GM19238 (cell line): ENCODE results near the gene WFIKKN1.

Experiments used
- DNase-seq: peaks from one replicate; pipeline ENCODE4 v3.0.0; 2011; ENCODE audit warnings: low spot score; ENCODE audit not compliant: insufficient read length

The WFIKKN1 gene

DNA sequence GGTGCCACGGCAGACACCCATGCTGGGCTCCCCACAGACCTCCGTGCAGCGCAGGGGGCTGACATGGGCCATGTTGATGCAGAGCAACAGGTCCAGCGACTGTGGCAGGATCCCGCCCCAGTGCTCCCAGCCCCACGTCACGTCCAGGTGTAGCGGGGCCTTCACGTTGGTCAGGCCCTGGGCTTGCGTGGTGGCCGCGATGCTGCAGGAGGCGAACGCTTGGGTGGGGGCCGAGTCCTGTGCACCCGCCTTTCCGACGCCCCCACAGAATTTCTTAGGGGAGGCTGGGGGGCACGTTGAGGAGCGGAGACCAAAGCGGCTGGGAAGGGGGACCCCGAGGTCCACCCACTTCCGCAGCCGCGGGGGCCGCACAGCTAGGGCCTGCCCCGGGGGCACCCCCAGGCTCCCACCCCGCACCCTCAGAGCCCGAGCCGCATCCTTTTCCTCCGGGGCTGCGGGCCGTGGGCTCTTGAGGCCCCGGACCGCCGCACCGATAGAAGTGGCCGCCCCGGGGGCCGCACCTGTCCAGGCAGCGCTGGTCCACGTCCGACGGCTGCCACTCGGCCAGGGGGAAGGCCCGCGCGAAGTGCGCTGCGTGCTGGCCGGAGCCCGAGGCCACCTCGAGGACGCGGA lies 4.9 kb downstream of the WFIKKN1 start:
- no peak for DNase-seq

DNA sequence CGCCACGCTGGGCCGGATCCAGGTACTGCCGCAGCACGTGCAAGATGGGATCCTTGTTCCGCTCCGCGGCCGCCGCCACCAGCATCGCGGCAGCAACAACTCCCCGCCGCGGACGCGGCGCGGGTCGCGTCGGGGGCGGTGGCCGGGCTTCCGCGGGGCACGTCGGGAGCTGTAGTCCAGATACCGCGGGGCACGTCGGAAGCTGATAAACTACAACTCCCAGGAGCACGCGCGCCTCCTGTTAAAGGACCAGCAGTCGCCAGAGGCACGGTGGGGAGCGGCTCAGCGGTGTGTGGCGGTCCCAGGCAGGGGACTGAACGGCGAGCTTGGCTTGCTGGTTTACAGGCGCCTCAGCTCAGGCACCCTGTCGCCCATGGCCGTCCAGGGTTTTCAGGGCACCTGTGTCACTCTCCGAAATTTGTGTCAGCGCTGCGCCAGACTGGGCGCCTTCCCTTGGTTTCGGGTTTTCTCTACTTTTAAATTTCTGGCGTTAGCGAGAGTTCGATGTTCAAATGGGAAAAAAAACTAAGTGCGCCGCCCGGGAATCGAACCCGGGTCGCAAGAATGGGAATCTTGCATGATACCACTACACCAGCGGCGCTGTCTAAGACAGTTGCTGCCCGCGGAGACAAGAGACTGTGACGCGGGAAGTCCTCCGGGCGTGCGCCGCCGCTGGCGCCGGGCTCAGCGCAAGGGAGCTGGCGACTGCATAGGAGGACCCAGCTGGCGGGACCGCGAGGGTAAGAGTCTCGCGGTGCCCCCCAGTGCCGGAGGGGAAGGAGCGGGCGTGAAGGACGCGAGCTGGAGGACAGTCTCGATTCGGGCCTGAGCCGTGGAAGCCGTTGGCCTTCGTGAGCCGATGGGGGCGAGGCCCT lies 5.7 kb downstream of the WFIKKN1 start, which contains the start of gene METTL26:
METTL26 (minus strand) TSS at position 100 of the 875 bp plus-strand sequence; CDS start at position 85, 15 bp downstream.
- peak; percentile 99 for DNase-seq

DNA sequence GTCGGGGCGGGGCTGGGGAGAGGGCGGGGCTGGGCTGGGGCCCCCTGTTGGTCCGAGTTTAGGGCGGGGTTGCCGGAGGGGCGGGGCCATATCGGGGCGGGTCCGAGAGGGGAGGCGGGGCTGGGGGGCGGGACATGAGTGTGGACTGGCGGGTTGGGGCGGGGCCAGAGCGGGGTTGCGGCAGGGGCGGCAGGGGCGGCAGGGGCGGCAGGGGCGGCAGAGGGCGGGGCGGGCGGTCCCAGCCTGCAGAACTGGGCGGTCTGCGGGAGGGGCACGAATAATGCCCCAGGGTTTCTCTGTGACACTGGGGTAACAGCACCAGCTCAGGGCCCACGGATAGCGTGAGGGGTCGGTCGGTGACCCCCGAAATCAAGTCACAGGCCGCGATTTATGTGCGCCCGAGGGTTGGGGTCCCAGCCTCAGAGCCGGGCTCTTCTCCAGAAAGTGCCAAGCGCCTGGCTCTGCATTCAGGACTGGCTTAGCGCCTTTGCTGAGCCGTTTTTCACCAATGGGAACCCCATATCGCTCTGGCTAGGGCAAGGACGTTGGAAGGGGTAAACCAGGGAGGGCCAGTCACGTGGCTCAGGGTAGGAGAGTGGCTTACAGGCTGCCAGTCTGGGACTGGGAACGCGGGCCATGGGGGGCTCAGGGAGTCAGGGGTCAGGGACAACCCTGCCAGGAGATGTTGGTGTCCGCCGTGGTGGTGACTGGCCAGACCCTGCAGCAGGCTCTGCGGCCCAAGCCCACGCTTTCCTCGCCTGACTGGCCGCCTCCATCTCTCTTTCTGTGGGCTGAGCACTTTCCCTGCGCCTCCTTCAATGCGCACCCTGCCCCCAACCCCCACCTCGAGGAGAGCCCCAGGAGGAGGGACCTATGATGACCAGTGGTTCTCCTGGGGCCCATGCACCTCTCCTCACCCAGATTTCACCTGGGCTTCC lies 6.6 kb downstream of the WFIKKN1 start:
- DNase-seq: peak; percentile 100

- DNase-seq: no peak
These were observed 7.3 kb downstream of the WFIKKN1 start for GRCh38 chr16:638034-638543.

DNA sequence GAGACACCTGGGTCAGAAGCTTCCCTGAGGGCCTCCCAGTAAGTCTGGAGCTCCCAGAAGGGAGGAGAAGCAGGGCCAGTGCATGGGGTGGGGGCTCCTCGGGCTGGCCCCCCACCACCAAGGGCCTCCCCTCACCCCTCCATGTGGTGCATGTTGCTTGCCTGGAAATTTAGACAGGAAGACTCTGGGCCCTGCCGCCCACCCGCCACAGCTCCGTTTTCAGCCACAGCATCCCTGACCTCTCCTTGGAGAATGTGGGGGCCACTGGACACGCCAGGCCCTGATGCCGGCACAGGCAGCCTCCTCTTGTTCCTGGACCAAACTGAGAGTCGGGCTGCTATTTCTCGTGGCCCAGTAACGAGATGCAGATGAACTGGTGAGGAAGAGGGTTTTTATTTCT lies 8.1 kb downstream of the WFIKKN1 start:
- no peak for DNase-seq

DNA sequence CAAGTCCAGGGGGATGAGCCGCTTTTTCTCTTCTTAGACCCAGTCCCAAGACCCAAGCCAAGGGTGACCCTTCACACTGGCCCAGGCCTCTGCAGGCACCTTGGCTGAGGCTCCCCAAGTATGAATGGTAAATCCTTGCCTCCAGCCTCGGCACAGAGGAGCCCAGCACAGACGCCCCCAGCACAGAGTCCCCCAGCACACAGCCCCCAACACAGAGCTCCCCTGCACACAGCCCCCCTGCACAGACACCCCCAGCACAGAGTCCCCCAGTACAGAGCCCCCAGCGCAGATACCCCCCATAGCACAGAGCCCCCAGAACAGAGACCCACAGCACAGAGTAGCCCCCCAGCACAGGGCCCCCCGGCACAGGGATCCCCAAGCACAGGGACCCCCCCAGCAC lies 9.8 kb downstream of the WFIKKN1 start:
- no peak for DNase-seq

DNA sequence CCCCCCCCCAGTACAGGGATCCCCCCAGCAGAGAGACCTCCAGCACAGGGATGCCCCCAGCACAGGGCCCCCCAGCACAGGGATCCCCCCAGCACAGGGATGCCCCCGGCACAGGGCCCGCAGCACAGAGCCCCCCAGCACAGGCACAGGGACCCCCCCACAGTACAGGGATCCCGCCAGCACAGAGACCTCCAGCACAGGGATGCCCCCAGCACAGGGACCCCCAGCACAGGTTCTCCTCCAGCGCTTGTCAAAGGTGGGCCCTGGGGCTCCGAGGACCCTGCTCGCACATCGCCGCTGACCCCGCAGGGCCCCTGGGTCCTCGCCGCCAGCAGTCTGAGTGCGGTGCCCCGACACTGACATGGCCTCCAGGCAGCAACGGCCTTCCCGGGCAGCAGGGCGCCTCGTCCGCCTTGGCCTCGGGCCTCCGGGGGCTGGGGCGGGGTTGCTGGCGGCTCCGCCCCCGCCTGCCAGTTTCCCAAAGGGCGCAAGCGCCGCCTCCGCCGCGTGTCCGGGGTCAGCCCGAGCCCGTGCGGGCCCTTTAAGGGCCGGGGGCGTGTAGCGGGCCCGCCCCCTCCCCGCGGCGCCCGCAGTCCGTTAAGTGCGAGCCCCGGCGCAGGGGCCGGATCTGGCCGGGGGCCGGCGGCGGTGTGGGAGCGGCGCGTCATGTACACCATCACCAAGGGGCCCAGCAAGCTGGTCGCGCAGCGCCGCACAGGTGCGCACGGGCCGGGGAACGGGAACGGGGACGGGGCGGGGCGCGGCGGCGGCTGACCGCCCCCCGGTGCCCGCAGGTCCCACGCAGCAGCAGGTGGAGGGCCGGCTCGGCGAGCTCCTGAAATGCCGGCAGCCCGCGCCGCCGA lies 10.8 kb downstream of the WFIKKN1 start, which contains the start of gene MCRIP2:
MCRIP2 (plus strand) TSS at position 503 of the 863 bp plus-strand sequence; CDS start at position 667, 164 bp downstream.
- peak; percentile 92 for DNase-seq

- peak; percentile 77 for DNase-seq
These were observed 11.6 kb downstream of the WFIKKN1 start for GRCh38 chr16:642189-643049.

DNA sequence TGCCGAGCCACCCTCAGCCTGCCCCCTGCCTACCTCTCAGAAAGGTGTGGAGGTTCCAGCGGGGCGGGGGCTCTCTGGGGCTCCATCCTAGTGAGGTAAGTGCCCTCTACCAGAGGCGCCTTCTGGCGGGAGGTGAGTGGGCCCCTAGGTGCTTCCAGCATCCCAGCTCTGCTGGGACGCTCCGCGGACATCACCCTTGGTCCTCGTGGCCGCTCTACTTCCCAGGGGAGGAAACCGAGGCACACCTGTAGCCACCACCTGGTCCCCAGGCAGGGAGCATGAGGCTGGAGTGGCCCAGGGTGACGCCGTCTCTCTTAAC lies 12.2 kb downstream of the WFIKKN1 start:
- no peak for DNase-seq

- DNase-seq: no peak
These were observed 13.8 kb downstream of the WFIKKN1 start for GRCh38 chr16:644556-644955.

DNA sequence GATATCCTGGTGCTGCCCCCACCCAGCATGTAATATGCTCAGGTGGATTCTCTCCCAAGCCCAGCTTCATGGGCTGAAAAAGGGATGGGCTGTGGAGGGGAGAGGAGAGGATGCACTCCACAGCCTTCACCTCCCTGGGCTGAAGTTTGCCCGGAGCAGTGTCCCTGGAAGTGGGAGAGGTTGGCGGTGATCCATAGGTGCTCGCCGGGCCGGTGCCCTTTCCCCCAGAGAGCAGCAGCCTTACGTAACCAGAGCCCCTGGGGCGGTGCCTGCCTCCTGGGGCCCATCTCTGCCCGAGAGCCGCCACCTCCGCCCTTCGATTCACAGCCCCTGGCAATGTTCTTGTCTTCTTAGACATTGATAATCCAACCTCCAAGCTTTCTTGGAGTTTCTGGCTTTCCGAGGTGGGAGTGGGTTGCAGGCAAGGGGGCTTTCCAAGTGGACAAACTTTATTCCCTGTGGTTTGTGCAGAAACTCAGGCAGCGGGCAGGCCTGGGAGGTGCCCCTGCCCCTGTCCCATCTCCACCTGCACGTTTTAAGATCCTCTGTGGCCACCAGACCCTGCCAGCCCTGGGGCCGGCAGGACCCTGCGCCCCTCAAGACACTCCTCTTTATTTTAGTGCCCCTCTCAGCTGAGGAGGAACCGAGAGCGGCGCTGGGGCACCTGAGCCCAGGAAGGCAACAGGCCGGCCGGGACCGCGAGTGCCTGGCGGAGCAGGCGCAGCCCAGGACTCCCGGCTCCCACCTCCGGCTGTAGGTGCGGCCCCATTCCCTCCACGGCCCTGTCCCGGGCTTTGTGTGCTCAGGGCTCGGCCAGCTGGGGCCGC lies 15.3 kb downstream of the WFIKKN1 start:
- DNase-seq: no peak

DNA sequence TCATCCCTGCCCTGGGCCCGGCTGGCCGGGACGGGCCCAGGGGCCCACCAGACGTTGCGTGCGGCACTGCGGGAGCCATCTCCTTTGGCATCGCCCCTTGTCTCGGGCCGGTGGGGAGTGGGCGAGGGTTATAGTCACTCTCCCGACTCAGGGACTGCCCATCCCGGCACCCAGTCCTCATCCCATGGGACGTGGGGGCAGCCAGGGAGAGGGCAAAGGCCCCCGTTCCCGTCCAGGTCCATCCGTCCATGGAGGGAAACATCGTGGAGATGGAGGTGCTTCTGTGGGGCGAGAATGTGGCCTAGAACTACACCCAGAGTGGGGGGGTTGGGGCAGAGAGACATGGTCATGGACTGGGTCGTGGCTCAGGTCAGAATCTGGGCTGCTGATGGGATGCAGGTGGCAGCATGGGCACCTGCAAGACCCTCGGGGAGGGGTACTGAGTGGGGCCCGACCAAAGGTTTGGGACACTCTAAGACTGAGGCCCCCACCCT lies 15.9 kb downstream of the WFIKKN1 start:
- no peak for DNase-seq

GRCh38 chr16:647173-647902 lies 16.6 kb downstream of the WFIKKN1 start:
- no peak for DNase-seq

GRCh38 chr16:648071-648780 lies 17.4 kb downstream of the WFIKKN1 start:
- no peak for DNase-seq

DNA sequence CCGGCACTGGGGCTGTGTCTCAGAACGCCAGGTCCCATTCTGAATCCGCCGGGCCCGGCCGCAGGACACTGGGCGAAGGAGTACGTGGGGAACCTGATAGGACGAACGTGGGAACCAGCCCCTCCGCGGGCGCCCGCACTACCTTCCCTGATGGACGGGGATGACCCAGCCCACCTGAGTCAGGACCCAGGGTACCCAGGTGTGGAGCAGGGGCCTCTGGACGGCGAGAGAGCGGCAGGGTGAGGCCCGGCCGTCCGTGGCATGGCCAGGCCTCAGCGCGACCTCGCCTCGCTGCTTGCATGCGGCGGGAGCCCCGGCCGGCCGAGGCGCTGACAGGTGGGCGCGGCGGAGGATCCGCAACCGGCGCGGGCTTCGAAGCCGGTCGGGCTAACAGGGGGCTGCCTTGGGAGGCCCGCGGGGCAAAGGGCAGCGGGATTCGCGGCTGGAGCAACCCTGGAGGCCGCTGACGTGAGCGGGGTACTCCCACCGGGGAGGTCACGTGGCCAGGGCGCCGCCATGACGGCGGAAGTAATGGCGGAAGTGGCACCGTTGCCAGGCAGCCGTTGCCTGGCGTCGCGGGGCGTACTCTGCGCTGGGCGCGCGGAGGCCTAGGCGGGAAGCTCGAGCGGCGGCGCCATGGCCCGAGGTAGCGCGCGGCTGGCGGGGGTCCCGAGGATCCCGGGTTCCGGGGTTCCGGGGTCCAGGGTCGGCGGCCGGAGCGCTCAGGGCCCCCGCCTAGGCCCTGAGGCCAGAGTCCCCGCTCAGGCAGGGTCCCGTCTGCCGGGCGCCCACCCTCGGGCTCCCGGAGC lies 18.2 kb downstream of the WFIKKN1 start, which contains the start of gene WDR90:
WDR90 (plus strand) TSS at position 585 of the 809 bp plus-strand sequence; CDS start at position 637, 52 bp downstream.
- DNase-seq: peak; percentile 100

GRCh38 chr16:649631-650030 lies 18.8 kb downstream of the WFIKKN1 start:
- peak; percentile 63 for DNase-seq
